GM21619 (cell line): ENCODE results near the gene CELSR2.

Experiments used
- ATAC-seq: cut with Tn5 transposase; IDR thresholded peaks from one replicate; pipeline ENCODE4 v1.9.1; 2021; ENCODE audit not compliant: unreplicated experiment

CELSR2 gene

GRCh38 chr1:109250454-109251276, 1.3 kb downstream of the CELSR2 start:
- no peak for ATAC-seq

DNA sequence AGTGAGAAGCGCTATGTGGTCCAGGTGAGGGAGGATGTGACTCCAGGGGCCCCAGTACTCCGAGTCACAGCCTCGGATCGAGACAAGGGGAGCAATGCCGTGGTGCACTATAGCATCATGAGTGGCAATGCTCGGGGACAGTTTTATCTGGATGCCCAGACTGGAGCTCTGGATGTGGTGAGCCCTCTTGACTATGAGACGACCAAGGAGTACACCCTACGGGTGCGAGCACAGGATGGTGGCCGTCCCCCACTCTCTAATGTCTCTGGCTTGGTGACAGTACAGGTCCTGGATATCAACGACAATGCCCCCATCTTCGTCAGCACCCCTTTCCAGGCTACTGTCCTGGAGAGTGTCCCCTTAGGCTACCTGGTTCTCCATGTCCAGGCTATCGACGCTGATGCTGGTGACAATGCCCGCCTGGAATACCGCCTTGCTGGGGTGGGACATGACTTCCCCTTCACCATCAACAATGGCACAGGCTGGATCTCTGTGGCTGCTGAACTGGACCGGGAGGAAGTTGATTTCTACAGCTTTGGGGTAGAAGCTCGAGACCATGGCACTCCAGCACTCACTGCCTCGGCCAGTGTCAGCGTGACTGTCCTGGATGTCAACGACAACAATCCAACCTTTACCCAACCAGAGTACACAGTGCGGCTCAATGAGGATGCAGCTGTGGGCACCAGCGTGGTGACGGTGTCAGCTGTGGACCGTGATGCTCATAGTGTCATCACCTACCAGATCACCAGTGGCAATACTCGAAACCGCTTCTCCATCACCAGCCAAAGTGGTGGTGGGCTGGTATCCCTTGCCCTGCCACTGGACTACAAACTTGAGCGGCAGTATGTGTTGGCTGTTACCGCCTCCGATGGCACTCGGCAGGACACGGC, 2.2 kb downstream of the CELSR2 start:
- ATAC-seq: no peak

DNA sequence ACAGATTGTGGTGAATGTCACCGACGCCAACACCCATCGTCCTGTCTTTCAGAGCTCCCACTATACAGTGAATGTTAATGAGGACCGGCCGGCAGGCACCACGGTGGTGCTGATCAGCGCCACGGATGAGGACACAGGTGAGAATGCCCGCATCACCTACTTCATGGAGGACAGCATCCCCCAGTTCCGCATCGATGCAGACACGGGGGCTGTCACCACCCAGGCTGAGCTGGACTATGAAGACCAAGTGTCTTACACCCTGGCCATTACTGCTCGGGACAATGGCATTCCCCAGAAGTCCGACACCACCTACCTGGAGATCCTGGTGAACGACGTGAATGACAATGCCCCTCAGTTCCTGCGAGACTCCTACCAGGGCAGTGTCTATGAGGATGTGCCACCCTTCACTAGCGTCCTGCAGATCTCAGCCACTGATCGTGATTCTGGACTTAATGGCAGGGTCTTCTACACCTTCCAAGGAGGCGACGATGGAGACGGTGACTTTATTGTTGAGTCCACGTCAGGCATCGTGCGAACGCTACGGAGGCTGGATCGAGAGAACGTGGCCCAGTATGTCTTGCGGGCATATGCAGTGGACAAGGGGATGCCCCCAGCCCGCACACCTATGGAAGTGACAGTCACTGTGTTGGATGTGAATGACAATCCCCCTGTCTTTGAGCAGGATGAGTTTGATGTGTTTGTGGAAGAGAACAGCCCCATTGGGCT, 3.0 kb downstream of the CELSR2 start:
- no peak for ATAC-seq

- no peak for ATAC-seq
These were observed 3.8 kb downstream of the CELSR2 start for GRCh38 chr1:109252893-109253802.

- no peak for ATAC-seq
These were observed 4.7 kb downstream of the CELSR2 start for GRCh38 chr1:109253803-109254620.

DNA sequence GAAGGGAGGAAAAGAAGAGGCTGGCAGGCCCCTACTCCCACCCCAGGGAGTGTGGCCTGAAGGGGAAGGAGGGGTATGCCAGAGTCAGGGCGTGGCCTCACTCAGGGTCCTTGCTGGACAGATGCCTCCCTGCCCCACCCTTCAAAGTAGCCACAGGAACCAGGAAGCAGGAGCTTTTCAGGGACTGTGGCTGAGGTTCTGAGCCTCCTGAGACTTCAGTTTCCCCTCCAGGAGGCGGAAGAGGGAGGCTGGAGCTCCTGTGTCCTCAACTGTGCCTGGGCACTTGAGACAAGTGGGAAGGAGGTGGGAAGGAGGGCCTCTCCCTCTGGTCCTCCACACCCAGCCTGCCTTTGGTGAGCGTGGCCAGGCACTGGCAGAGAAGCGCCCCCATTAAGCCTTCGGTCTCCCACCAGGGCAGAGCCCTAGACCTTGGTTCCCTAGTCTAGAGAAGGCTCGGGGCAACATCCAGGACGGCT, 5.3 kb downstream of the CELSR2 start:
- ATAC-seq: no peak

DNA sequence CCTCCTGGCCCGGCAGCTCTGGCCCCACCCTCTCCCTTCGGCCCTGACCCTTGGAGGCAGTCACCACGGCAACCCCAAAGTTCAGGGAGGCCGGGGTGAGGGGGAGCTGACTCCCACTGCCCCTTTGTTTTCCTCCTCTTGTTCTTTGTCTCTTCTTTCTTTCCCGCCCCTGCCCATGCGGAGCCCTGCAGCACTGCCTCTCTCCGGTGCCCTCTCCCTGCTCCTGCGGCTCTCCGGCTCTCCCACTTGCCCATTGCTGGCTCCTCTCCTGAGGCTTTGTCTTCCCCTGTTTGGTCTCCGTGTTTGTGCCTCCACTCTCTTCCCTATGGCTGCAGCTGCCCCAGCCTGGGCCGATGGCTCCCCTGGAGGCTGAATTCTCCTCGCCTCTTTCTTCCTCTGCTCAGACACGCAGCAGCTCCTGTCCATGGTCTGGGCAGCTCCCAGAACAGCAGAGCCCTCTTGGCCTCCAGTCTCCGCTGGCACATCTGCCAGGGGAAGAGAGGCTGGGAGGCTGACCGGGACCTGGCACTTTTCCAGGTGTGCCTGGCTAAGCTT, 5.8 kb downstream of the CELSR2 start:
- no peak for ATAC-seq

- no peak for ATAC-seq
These were observed 6.3 kb downstream of the CELSR2 start for GRCh38 chr1:109255678-109256077.

GRCh38 chr1:109256085-109256484, 6.7 kb downstream of the CELSR2 start:
- no peak for ATAC-seq

DNA sequence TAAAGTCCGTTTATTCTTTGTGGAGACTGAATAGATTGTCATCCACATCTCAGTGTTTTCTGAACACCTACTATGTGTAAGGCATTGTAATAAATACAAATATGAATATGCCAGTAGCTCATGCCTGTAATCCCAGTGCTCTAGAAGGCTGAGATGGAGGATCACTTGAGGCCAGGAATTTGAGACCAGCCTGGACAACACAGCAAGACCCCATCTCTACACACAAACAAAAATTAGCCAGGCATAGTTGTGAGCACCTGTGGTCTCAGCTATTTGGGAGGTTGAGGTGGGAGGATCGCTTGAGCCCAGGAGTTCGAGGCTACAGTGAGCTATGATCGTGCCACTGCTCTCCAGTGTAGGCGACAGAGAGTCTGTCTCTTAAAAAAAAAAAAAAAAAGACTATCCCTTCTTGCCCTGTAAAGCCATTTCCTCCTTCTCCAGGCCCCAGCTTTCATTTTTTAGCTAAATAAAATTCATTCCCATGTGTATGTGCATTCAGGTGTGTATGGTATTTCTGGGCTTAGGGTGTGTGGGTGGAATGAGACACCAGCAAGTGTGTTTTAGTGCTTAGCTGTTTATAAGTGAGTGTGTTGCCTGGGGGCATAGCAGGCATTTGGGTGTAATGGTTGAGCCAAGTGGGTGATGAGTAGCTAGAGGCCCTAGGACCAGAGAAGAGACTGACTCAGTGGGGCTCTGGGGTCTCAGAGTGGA, 7.8 kb downstream of the CELSR2 start:
- no peak for ATAC-seq

- no peak for ATAC-seq
These were observed 8.5 kb downstream of the CELSR2 start for GRCh38 chr1:109257682-109258421.

DNA sequence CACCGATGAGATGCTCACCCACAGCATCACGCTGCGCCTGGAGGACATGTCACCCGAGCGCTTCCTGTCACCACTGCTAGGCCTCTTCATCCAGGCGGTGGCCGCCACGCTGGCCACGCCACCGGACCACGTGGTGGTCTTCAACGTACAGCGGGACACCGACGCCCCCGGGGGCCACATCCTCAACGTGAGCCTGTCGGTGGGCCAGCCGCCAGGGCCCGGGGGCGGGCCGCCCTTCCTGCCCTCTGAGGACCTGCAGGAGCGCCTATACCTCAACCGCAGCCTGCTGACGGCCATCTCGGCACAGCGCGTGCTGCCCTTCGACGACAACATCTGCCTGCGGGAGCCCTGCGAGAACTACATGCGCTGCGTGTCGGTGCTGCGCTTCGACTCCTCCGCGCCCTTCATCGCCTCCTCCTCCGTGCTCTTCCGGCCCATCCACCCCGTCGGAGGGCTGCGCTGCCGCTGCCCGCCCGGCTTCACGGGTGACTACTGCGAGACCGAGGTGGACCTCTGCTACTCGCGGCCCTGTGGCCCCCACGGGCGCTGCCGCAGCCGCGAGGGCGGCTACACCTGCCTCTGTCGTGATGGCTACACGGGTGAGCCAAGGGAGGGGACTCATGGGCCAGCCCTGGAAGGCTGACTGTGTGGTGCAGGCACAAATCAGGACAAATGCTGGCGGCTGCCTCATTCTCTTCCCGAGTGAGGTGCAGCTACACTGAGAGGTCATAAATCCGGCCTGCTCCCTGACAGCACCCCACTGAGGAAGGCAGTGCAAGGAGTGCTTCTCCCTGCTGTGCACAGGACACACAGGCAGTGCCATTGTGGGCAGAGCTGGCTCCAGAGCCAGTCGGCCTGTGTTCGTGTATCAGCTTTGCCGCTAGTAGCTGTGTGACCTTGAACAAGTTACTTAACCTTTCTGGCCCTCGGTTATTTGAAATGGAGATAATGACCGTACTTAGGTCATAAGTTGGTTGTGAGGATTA, 9.4 kb downstream of the CELSR2 start:
- no peak for ATAC-seq

DNA sequence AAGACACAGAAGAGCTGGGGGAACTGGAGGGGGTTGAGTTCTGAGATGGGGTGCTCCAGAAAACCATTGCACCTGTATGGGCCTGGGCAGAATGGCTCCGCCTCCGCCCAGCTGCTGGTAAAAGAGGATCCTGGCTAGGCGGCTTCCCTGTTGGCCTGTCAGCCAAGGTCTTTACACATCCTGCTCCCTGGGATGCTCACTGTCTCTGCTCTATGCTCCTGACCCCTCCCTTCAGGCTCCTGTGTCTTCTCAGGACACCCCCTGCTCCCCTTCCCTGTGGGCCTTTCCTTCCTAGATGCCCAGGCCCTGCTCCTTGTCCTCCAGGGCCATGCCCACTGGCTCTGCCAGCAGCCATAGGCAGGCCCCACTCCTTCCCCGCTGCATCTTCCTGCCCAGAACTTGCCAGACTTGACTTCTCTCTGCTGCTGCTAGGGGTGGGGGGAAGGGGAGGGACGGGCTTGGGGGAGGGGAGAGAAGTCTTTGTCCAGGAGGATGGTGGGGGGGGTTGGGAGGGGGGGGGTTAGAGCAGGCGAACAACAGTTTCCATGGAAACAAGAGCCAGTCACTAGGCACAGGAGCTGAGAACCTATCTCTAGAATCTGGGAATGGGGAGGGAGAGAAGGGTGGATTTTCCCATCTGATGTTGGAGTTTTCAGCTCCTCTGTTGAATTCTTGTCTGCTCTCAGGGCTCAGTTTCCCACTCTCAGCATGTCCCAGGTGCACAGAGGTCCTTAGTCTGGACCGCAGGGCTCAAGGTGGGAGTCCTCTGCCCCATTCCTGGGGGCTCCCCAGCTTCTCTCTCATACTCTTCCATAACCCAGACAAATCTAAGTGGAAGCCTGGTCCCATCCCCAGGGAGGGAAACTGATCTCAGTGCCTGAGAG, 10.6 kb downstream of the CELSR2 start:
- ATAC-seq: no peak

DNA sequence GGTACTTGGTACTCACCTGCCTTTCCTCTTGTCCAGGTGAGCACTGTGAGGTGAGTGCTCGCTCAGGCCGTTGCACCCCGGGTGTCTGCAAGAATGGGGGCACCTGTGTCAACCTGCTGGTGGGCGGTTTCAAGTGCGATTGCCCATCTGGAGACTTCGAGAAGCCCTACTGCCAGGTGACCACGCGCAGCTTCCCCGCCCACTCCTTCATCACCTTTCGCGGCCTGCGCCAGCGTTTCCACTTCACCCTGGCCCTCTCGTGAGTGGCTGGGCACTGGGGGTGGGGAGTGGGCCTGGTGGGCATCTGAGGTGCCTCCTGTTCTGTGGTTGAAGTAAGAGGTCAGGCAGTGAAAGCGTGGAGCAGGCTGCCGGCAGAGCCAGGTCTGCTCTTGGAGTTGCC, 11.7 kb downstream of the CELSR2 start:
- no peak for ATAC-seq

GRCh38 chr1:109261578-109261977, 12.2 kb downstream of the CELSR2 start:
- ATAC-seq: no peak
